SK-N-SH treated with all-trans-retinoic acid at 6 μM for 48 hours (cell line): ENCODE results near the gene KCNIP1.
A peak's percentile ranks its signal among the peaks of the same experiment; 100 is the strongest.

Source experiments
- ATAC-seq: fragments of 200-7000 bp; cut with Tn5 transposase; 3 replicates; pipeline ENCODE4 v1.9.1; 2020; ENCODE audit warnings: mild to moderate bottlenecking, moderate library complexity
- ARNTL ChIP-seq: fragments of 450-650 bp; formaldehyde crosslinking; IDR thresholded peaks from 2 replicates; pipeline ENCODE4 v1.5.0; 2020; ENCODE audit warnings: low read depth, mild to moderate bottlenecking, moderate library complexity, borderline replicate concordance
- BACH2 ChIP-seq: fragments of 250-450 bp; sonication (Bioruptor Pico); IDR thresholded peaks from 2 replicates; pipeline ENCODE4 v1.9.0; 2021; ENCODE audit warnings: mild to moderate bottlenecking, borderline replicate concordance
- CREB5 ChIP-seq: fragments of 250-450 bp; sonication (Bioruptor Pico); IDR thresholded peaks from 2 replicates; pipeline ENCODE4 v1.5.1; 2020; ENCODE audit warnings: low read depth, mild to moderate bottlenecking, moderate library complexity
- ESRRG ChIP-seq: fragments of 250-450 bp; sonication (Bioruptor Pico); IDR thresholded peaks from 2 replicates; pipeline ENCODE4 v1.6.1; 2021; ENCODE audit warnings: mild to moderate bottlenecking
- GLIS3 ChIP-seq: fragments of 250-450 bp; sonication (Bioruptor Pico); IDR thresholded peaks from 2 replicates; pipeline ENCODE4 v1.5.0; 2020; ENCODE audit warnings: mild to moderate bottlenecking, moderate library complexity
- ISL1 ChIP-seq: fragments of 250-450 bp; sonication (Bioruptor Pico); IDR thresholded peaks from 2 replicates; pipeline ENCODE4 v2.1.2; 2022; ENCODE audit warnings: mild to moderate bottlenecking, moderate library complexity
- OSR1 ChIP-seq: fragments of 250-450 bp; sonication (Bioruptor Pico); IDR thresholded peaks from 2 replicates; pipeline ENCODE4 v1.8.0; 2022; ENCODE audit warnings: moderate library complexity, mild to moderate bottlenecking, inconsistent platforms
- PPARA ChIP-seq: fragments of 250-450 bp; sonication (Bioruptor Pico); IDR thresholded peaks from 2 replicates; pipeline ENCODE4 v1.5.0; 2020; ENCODE audit warnings: mild to moderate bottlenecking, borderline replicate concordance
- RARB ChIP-seq: fragments of 250-450 bp; sonication (Bioruptor Pico); IDR thresholded peaks from 2 replicates; pipeline ENCODE4 v1.8.0; 2021; ENCODE audit warnings: mild to moderate bottlenecking, moderate library complexity
- TOX ChIP-seq: fragments of 250-450 bp; sonication (Bioruptor Pico); IDR thresholded peaks from 2 replicates; pipeline ENCODE4 v1.8.0; 2021; ENCODE audit warnings: mild to moderate bottlenecking, moderate library complexity, borderline replicate concordance
- ZC3H10 ChIP-seq: fragments of 250-450 bp; sonication (Bioruptor Pico); IDR thresholded peaks from 2 replicates; pipeline ENCODE4 v1.5.1; 2021; ENCODE audit warnings: mild to moderate bottlenecking, moderate library complexity
- ZFP3 ChIP-seq: fragments of 250-450 bp; sonication (Bioruptor Pico); IDR thresholded peaks from 2 replicates; pipeline ENCODE4 v1.5.0; 2020; ENCODE audit warnings: mild to moderate bottlenecking, moderate library complexity
- ZFP30 ChIP-seq: fragments of 450-650 bp; formaldehyde crosslinking; IDR thresholded peaks from 2 replicates; pipeline ENCODE4 v1.5.0; 2022; ENCODE audit warnings: mild to moderate bottlenecking, moderate library complexity
- ZNF565 ChIP-seq: fragments of 450-650 bp; formaldehyde crosslinking; conservative IDR thresholded peaks from 2 replicates; pipeline ENCODE4 v1.5.0; 2020; ENCODE audit warnings: low read depth, mild to moderate bottlenecking, moderate library complexity
- ZNF70 ChIP-seq: fragments of 450-650 bp; formaldehyde crosslinking; IDR thresholded peaks from 2 replicates; pipeline ENCODE4 v1.5.0; 2020; ENCODE audit warnings: mild to moderate bottlenecking, moderate library complexity
- ZNF8 ChIP-seq: fragments of 450-650 bp; formaldehyde crosslinking; IDR thresholded peaks from 2 replicates; pipeline ENCODE4 v1.5.0; 2020; ENCODE audit warnings: mild to moderate bottlenecking, moderate library complexity
- TF ChIP-seq, protein P1 (sequence below): fragments of 250-450 bp; sonication (Bioruptor Pico); IDR thresholded peaks from 2 replicates; pipeline ENCODE4 v1.5.1; 2021; ENCODE audit warnings: mild to moderate bottlenecking, moderate library complexity
- TF ChIP-seq, protein P2 (sequence below): fragments of 250-450 bp; sonication (Bioruptor Pico); IDR thresholded peaks from 2 replicates; pipeline ENCODE4 v1.5.0; 2020; ENCODE audit warnings: mild to moderate bottlenecking, moderate library complexity
- TF ChIP-seq, protein P3 (sequence below): fragments of 250-450 bp; sonication (Bioruptor Pico); IDR thresholded peaks from 2 replicates; pipeline ENCODE4 v1.8.0; 2021; ENCODE audit warnings: low read depth, mild to moderate bottlenecking, moderate library complexity, borderline replicate concordance

KCNIP1 gene

GRCh38 chr5:170638051-170638450 is 134.2 kb downstream of the KCNIP1 start (continued):
- TF ChIP-seq OSR1 (no peak), ZC3H10 (CRISPR knock-in tag) (no peak), PPARA (no peak)

GRCh38 chr5:170638454-170639220 is 134.8 kb downstream of the KCNIP1 start:
- peak; percentile 90 for ATAC-seq
- TF ChIP-seq ZFP3 (CRISPR knock-in tag), result peak; percentile 25; the same call in 1 of the 2 replicates
- TF ChIP-seq, protein P1, sequence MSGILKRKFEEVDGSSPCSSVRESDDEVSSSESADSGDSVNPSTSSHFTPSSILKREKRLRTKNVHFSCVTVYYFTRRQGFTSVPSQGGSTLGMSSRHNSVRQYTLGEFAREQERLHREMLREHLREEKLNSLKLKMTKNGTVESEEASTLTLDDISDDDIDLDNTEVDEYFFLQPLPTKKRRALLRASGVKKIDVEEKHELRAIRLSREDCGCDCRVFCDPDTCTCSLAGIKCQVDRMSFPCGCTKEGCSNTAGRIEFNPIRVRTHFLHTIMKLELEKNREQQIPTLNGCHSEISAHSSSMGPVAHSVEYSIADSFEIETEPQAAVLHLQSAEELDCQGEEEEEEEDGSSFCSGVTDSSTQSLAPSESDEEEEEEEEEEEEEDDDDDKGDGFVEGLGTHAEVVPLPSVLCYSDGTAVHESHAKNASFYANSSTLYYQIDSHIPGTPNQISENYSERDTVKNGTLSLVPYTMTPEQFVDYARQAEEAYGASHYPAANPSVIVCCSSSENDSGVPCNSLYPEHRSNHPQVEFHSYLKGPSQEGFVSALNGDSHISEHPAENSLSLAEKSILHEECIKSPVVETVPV, result no peak
- TF ChIP-seq, all 23 proteins: peak for 1

- no peak for ATAC-seq
- TF ChIP-seq, protein P2, sequence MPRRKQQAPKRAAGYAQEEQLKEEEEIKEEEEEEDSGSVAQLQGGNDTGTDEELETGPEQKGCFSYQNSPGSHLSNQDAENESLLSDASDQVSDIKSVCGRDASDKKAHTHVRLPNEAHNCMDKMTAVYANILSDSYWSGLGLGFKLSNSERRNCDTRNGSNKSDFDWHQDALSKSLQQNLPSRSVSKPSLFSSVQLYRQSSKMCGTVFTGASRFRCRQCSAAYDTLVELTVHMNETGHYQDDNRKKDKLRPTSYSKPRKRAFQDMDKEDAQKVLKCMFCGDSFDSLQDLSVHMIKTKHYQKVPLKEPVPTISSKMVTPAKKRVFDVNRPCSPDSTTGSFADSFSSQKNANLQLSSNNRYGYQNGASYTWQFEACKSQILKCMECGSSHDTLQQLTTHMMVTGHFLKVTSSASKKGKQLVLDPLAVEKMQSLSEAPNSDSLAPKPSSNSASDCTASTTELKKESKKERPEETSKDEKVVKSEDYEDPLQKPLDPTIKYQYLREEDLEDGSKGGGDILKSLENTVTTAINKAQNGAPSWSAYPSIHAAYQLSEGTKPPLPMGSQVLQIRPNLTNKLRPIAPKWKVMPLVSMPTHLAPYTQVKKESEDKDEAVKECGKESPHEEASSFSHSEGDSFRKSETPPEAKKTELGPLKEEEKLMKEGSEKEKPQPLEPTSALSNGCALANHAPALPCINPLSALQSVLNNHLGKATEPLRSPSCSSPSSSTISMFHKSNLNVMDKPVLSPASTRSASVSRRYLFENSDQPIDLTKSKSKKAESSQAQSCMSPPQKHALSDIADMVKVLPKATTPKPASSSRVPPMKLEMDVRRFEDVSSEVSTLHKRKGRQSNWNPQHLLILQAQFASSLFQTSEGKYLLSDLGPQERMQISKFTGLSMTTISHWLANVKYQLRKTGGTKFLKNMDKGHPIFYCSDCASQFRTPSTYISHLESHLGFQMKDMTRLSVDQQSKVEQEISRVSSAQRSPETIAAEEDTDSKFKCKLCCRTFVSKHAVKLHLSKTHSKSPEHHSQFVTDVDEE (CRISPR knock-in tag), result no peak
- TF ChIP-seq ZC3H10 (CRISPR knock-in tag) (no peak), ZFP30 (CRISPR knock-in tag) (no peak)
Observed at GRCh38 chr5:170639221-170639925, 135.6 kb downstream of the KCNIP1 start.

DNA sequence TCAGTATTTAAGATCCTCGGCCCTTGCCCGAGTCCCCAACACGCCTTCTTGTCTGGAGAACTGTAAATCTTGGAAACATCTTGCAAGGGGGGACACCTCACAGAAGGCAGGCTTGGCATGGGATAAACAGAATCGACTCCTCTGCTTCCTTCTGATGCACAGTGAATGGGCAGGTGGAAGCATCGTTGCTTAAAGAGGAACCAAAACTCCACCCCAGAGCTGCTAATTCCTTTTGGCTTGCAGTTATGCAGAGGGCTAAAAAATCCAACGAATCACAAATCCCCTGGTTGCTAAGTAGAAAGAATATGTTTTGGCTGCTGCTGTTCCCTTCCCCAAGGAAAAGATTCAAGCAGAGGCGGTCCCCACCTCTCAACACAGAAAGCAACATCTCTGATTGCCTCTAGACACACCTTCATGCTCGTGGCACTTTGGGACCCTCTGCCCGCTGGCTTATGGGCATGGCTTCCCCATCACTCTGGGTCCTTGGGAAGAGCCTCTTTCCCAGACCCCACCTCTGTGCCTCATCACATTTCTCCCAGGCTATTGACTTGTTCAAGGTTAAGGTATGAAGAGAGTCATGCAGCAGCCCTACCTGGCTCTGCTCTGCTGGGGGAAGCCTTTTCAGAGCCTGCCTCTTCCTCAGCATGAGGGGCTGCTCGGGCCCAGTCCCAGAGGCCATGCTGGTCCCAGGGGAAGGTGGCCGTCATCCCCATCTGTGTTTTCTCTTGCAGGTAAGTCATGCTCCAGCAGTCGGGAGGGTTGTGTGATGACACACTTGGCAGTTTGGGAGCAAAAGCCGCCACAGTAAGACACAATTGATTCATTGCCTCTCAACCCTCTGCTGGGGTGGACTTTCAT is 137.1 kb downstream of the KCNIP1 start:
- TF ChIP-seq PPARA (no peak), GLIS3 (CRISPR knock-in tag) (no peak), ZFP3 (CRISPR knock-in tag) (no peak), ESRRG (no peak), OSR1 (no peak), ISL1 (CRISPR knock-in tag) (no peak), ZNF565 (CRISPR knock-in tag) (no peak), TOX (no peak), ZFP30 (CRISPR knock-in tag) (no peak), ZC3H10 (CRISPR knock-in tag) (no peak), ARNTL (CRISPR knock-in tag) (no peak), BACH2 (CRISPR knock-in tag) (no peak)
- TF ChIP-seq, protein P1, result no peak
- TF ChIP-seq, protein P3, sequence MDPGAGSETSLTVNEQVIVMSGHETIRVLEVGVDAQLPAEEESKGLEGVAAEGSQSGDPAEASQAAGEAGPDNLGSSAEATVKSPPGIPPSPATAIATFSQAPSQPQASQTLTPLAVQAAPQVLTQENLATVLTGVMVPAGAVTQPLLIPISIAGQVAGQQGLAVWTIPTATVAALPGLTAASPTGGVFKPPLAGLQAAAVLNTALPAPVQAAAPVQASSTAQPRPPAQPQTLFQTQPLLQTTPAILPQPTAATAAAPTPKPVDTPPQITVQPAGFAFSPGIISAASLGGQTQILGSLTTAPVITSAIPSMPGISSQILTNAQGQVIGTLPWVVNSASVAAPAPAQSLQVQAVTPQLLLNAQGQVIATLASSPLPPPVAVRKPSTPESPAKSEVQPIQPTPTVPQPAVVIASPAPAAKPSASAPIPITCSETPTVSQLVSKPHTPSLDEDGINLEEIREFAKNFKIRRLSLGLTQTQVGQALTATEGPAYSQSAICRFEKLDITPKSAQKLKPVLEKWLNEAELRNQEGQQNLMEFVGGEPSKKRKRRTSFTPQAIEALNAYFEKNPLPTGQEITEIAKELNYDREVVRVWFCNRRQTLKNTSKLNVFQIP (CRISPR knock-in tag), result no peak
- TF ChIP-seq, all 23 proteins: peak for 0
- ATAC-seq, result no peak

DNA sequence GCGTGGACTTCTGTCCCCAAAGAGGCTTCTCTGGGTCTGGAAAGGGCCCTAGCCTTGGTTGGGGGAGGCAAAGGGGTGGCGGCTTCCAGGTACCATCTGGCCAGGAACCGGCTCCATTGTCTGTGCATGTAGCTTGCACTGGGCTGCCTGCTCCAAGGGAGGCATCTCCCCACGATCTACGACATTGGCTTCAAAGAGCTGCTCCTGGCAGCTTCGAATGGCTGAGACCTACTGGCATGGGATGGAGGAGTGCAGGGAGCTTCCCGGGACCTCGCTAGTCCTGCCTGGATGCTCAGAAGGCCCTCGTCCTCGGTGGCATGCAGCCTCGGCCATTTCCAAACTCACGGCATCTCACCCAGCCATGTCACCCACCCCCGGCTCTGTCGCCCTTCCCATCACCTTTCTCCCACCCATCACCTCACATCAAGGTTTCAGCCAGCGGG is 137.8 kb downstream of the KCNIP1 start:
- no peak for ATAC-seq
- TF ChIP-seq CREB5 (CRISPR knock-in tag) (no peak), ZFP3 (CRISPR knock-in tag) (no peak), ZNF8 (CRISPR knock-in tag) (no peak), ZFP30 (CRISPR knock-in tag) (no peak), ESRRG (no peak), GLIS3 (CRISPR knock-in tag) (no peak), OSR1 (no peak), ARNTL (CRISPR knock-in tag) (no peak), PPARA (no peak), RARB (CRISPR knock-in tag) (no peak), ZNF70 (CRISPR knock-in tag) (no peak)
- TF ChIP-seq, protein P2 (CRISPR knock-in tag), result no peak
